Liver (tissue), 3 donors: Measurements from ENCODE around the gene RAPGEF6.

Experiments used
- MAX ChIP-seq: IDR thresholded peaks from 2 replicates; pipeline ENCODE4 v1.6.1; 2016; ENCODE audit warnings: antibody characterized with exemption
- RAD21 ChIP-seq, 2 donors: IDR thresholded peaks; 2 replicates each; pipeline ENCODE4 v1.6.1; 2016; ENCODE audit warnings: antibody characterized with exemption in 2 of 2, mild to moderate bottlenecking in 2 of 2
- YY1 ChIP-seq: IDR thresholded peaks from 2 replicates; pipeline ENCODE4 v1.6.1; 2016; ENCODE audit warnings: antibody characterized with exemption, mild to moderate bottlenecking
- TF ChIP-seq, protein P1 (sequence below): fragments of 150-350 bp; IDR thresholded peaks from 2 replicates; pipeline ENCODE4 v1.5.1; 2017; ENCODE audit warnings: improper control_type of control experiment, low read depth, low read length; ENCODE audit not compliant: missing input control
- donor health status: healthy.
- donor health status: healthy.

GRCh38 chr5:131462454-131462853 is 172.6 kb downstream of the RAPGEF6 start:
- TF ChIP-seq, protein P1, sequence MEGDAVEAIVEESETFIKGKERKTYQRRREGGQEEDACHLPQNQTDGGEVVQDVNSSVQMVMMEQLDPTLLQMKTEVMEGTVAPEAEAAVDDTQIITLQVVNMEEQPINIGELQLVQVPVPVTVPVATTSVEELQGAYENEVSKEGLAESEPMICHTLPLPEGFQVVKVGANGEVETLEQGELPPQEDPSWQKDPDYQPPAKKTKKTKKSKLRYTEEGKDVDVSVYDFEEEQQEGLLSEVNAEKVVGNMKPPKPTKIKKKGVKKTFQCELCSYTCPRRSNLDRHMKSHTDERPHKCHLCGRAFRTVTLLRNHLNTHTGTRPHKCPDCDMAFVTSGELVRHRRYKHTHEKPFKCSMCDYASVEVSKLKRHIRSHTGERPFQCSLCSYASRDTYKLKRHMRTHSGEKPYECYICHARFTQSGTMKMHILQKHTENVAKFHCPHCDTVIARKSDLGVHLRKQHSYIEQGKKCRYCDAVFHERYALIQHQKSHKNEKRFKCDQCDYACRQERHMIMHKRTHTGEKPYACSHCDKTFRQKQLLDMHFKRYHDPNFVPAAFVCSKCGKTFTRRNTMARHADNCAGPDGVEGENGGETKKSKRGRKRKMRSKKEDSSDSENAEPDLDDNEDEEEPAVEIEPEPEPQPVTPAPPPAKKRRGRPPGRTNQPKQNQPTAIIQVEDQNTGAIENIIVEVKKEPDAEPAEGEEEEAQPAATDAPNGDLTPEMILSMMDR: no peak
- TF ChIP-seq MAX: no peak
- TF ChIP-seq YY1: no peak
- no peak for TF ChIP-seq RAD21 (IDR thresholded peaks at IDR 0.05)
